SW 1271 (cell line): ENCODE measurements around the gene ARID1B.

ENCODE experiments used
- DNase-seq, 2 experiments: peaks; one replicate each; lab custom pipeline; 2025; lab: John Stamatoyannopoulos, UW

Gene ARID1B

DNA sequence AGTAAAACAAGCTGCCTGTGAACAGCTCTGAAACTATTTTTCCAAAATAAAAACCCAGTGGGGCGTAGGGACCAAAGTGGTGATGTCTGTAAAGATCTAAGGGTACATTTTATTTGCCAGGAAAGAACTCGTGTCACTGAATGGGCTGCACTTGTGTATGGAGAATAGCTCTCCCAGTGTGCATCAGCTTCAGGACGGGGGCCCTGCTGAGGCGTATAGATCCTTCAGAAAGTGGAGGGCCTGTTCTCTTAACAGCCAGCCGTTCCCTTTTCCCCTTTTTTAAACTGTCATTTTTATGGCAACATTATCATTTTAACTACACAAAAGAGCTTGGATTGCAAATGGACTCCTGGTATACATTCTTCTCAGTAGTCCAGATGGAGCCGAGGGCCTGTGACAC, 408.8 kb downstream of the ARID1B start:
- DNase-seq, result no peak

DNA sequence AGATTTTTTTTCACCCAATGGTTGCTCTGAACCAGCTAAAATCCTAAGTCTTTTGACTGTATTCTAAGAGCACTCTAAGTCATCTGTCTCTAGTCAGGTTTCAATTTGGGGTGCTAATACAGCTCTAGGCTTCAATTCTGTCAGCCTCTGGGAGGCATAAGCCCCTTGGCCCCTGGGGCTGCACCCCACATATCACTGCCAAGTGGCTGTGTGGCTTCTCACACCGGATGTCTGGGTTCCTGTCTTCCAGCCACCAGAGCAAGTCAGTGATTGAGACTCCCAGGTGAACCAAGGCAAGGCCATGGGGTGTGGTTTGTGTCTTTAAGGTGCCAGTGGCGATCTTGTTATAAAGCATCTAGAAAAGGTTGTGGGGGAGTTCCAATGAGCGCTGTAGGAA, 409.6 kb downstream of the ARID1B start:
- DNase-seq, result no peak

DNA sequence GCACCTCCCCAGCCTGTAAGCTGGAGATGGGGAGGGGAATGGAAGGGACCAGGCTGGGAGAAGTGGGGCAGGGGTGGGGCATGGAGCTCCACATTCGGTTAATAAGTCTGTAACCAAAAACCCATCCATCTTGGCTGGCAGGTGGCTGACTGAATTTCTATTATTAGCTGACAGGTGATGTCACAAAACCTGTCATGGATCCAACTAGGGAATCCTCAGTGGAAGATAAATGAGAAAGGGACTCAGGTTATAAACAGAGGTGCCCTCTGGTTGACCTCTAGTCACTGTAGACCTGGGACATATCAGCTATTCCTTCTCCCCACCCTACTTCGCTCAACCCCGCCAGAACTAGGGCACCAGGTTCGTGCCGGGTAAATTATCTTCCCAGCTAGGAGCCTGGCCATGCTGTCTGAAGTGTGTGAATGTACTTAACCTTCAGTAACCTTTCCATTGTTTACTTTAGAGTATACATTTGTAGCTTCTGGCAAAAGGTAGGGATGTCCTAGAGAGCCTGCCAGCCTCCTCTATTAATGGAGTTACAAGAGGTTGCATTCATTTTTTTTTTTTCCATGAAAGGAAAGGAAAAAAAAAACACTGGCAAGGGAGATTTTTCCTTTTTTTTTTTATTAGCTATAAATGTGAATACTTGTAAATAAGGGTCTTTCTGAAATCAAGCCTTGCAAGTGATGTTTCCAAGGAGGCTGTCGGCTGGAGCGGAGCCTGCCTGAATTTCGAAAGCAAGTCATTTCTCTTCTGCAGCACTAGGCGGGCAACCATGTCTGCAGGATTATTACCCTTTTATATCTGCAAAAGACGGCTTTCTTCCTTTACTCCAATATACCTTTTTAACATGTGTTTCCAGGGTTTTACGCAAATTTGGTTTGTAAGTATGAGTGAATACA, 410.3 kb downstream of the ARID1B start:
- no peak for DNase-seq

GRCh38 chr6:157188213-157188612, 411.0 kb downstream of the ARID1B start:
- no peak for DNase-seq

DNA sequence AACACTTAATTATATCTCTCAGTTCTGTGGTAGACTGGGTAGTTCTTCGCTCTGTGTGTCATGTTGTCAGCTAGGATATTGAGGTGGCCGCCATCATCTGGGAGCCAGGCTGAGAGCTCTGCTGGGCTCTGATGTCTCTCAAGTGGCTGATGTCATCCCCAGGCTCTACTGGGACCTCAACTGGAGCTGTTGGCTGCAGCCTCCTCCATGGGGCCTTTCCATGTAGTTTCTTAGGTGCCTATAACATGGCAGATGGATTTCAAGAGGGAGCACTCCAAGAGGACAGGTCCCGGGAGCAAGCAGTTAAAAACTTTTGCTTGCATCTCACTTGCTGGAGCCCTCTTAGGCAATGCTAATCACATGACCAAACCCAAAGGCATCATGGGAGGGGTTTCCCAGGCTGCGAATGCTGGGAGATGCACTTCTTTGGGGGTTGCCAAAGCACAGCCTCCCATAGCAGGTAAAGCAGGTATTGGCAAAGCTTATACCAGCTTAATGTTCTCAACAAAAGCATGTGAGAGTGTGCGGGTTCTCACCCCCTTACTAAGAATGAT, 416.3 kb downstream of the ARID1B start:
- DNase-seq, result no peak

GRCh38 chr6:157194110-157194509, 416.9 kb downstream of the ARID1B start:
- no peak for DNase-seq

- DNase-seq, result no peak
Measured at GRCh38 chr6:157194643-157195042, 417.5 kb downstream of the ARID1B start.

GRCh38 chr6:157196391-157196790, 419.2 kb downstream of the ARID1B start:
- DNase-seq, result no peak

DNA sequence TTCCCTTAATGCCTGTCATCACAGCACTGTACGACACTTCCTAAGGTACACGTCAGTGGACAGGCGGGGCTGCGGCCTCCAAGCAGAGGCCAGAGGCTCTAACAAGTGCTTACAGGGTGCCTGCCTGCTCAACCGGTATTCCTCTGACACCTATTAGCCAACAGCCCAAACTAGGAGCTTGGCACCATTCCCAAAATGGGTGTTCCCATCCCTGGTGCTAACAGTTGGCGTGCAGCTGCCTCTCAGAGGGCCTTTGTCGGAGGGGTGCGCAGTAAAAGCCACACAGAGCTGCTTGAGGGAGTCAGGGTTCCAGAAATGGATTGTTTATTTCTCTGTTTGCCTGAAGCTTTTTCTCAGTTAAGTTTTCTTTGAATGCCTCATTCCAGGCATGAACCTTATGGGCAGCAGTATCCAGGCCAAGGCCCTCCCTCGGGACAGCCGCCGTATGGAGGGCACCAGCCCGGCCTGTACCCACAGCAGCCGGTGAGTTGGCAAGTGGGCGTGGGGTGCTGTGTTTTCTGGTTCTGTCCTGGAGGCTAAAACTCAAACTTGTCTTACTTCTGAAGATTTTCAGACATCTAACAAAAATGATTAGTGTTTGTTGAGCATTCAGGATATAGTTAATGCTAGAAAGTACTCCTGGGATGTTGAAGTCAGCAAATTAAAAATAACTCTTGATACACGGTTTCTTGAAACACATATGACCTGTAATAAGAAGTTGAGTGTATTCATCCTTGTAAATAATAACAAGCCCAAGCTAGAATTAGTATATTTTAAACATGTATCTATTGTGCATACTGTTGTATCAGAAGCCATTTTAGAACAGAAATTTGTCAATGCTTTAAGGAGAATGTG, 421.5 kb downstream of the ARID1B start:
- DNase-seq, result no peak

GRCh38 chr6:157200117-157200516, 422.9 kb downstream of the ARID1B start:
- no peak for DNase-seq

DNA sequence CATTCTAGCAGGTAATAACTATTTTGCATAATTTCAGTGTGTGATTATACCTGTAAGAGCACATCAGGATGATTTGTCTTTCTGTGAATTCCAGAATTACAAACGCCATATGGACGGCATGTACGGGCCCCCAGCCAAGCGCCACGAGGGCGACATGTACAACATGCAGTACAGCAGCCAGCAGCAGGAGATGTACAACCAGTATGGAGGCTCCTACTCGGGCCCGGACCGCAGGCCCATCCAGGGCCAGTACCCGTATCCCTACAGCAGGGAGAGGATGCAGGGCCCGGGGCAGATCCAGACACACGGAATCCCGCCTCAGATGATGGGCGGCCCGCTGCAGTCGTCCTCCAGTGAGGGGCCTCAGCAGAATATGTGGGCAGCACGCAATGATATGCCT, 423.4 kb downstream of the ARID1B start:
- no peak for DNase-seq

- DNase-seq, result no peak
Measured at GRCh38 chr6:157201083-157201482, 423.9 kb downstream of the ARID1B start.

GRCh38 chr6:157203312-157203744, 426.1 kb downstream of the ARID1B start:
- no peak for DNase-seq

DNA sequence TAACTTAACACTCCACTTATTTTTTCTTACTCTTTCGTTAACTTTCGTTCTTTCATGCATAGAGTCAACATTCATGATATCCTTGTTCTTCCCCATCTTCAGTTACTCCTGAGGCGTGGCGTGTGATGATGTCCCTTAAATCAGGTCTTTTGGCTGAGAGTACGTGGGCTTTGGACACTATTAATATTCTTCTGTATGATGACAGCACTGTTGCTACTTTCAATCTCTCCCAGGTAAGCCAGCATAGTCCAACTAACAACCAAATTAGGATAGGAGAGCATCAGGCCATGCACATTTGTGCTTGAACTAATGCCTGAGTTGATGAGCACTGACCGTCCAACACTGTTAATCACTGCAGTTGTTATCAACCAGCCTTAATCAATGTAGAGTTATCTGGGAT, 426.6 kb downstream of the ARID1B start:
- no peak for DNase-seq

DNA sequence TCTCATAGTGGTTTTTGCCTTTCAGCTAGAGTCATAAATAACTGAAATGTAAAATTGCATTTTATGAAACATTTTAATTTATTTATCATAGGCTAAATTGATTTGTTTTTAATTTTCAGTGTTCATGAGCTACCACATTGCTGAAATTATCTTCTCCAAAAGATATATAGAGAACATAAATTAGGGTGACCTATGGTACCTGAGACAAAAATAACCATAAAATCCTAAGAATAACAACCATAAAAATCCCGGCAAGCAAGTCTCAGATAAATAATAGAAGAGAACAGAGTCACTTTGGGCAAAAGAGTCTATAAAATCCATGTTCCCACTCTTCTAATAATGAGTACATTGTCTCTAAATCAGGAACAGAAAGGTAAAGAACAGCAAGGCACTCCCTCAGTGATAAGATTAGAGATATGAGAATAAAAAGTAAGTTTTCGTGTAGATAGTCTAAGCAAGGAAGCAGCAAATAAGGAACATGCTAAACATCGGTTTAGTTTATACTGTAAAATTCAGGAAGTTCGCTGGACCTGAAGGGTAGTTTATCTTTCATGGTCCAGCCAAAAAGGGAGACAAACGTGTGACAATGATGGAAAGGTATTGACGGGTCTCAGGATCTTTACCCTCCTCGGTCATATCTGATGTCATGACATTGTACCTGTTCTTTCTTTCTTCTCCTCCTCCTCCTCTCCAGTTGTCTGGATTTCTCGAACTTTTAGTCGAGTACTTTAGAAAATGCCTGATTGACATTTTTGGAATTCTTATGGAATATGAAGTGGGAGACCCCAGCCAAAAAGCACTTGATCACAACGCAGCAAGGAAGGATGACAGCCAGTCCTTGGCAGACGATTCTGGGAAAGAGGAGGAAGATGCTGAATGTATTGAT, 428.5 kb downstream of the ARID1B start:
- DNase-seq, result no peak

GRCh38 chr6:157206359-157206815, 429.2 kb downstream of the ARID1B start:
- DNase-seq, result no peak

GRCh38 chr6:157207521-157208076, 430.4 kb downstream of the ARID1B start:
- DNase-seq, result no peak

GRCh38 chr6:157209865-157210530, 432.8 kb downstream of the ARID1B start:
- no peak for DNase-seq

- no peak for DNase-seq
Measured at GRCh38 chr6:157210954-157211353, 433.8 kb downstream of the ARID1B start.

DNA sequence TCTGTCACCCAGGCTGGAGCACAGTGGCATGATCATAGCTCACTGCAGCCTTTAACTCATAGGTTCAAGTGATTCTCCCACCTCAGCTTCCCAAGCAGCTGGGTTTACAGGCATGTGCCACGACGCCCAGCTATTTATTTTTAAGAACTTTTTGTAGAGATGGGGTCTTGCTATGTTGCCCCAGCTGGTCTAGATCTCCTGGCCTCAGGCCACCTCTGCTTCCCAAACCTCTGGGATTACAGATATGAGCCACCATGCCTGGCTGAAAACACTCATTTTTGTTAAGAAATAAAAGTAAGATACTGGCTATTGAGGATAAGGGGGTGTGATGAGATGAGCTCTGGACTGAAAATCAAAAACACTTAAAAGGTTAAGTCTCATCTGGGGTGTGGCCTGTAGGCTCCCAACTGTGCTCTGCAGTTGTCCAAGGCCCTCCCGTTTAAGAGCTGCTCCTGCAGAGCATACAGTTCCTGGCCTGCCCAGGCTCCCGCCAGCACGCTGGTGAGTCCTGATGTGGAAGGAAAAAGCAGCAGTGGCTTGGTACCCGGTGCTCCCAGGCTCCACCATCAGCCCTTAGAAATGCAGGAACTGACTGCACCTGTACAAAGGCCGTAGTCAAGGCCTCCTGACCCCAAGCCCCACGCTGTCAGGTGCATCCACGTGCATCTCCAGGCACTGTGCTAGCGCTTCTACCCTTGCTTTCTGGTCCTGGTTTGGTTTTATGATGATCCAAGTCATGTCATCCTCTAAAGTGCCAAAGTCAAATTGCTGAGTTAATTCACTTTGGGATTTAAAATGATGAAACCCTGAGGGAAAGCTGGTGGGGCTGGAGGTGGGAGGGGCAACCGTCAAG, 434.7 kb downstream of the ARID1B start:
- no peak for DNase-seq
